GM18526 (cell line): ENCODE results near the gene BACH2.

Experiments used
- POLR2A ChIP-seq: IDR thresholded peaks from 3 replicates; pipeline ENCODE4 v1.6.1; 2011; ENCODE audit not compliant: insufficient read length; ENCODE audit errors: extremely low read depth

The BACH2 gene

DNA sequence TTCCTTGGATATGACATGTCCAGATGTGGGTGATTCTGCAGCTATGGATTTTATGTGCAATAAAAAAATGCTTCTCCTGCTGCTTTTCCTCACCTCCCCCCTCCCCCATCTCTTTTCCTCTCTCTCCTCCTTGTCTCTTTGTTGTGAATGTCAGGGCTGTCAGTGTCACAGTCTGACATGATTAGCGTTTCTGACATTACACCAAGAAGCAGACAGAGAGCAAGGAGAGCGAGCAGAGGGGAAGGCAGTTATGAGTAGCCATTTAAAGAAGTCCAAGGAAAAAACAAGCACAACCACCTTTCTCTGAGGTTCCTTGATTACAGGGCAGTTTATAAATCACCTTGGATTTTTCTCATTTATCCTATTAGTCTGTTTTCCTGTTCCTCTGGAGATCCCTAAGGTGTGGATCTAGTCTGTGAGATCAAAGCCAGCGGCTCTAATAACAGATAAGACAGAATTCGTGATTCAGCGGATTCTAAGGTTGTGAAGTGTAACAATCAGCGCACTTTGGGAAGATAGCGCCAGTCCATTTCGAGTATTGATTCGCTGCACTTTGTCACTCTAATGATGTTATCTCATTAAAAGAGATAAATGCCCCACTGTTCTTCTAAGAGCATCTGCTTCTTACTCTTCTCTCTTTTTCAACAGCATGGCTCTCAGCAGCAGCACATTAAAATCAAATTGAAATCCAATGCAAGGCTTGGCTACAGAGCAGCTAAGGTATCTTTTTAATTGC, 101.4 kb downstream of the BACH2 start:
- no peak for TF ChIP-seq POLR2A

DNA sequence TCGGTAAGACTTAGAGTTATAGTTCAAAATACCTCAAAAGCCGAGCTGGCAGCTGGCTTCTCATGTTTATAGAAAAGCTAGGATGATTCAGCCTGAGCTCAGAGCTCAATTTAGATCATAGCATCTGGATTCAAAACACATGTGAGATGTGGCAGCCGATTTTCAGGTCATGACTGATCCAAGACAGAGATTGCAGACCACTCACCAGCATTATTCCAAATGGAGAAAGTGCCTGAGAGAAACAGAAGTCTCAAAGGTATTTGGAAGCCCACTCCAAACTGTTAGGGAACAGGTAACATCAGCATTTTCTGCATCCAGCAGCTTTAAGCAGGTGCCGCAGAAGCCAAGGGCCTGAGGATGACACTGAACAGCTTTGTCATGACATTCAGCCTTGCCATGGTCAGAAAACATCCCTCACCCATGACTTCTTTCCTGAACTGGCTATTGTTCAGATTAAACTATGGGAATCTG, 102.2 kb downstream of the BACH2 start:
- no peak for TF ChIP-seq POLR2A

DNA sequence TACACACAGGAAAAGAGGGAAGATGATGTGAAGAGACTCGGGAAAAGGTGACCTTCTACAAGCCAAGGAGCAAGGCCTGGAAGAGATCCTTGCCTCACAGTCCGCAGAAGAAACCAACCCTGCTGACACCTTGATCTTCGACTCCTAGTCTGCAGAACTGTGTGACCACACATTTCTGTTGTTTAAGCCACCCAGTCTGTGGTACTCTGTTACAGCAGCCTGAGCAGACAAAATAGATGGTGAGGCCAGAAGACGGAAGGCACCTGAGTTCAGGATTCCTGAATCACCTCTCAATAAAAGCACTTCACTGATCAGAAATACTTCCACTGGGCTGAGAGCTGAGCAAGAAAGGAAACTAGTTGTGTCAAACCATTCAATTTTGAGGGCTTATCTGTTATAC, 103.3 kb downstream of the BACH2 start:
- no peak for TF ChIP-seq POLR2A

DNA sequence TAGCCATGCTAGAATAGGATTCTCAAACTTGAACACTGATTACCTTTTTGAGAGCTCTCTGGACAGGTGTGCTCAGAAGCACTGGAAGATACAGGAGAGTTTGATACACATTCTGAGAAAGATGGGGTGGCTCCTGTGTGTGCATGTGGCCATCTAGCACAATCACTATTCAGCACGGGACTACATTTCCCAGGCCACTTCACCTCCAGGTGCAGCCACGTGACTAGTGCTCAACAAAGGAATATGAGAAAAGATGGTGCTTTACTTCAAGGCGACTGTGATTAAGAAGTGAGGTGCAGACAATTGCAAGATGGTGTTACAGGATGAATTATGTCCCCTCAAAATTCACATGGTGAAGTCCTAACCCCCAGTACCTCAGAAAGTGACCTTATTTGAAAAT, 103.8 kb downstream of the BACH2 start:
- TF ChIP-seq POLR2A, result no peak

DNA sequence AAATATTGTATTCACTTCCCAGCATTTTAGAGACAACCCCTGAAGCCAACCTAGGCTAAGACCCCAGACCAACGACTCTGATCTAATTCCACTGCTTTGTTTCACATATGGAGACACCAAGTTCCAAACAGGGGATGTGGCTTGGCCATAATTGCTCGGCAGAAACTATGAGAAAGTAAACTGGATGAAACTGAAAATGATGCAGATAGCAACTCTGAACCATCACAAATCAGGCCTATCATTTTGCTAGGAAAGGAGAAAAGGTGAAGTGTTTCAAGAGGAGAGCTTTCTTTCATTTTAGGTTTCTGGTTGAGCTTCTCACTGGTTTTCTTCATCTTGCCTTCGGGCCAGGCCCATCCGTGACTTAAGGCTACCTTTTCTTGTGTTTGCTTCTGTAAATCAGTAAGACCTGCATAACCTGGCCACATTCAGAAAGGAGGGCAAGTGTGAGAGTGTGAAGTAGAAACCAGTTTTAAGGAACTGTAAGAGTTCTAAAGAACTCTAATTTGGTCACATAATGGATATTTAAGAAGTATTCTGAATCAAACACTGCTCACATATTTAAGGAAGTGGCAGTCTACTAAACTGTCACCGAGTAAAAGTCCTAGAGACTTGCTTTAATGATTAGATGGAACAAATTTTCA, 105.8 kb downstream of the BACH2 start:
- no peak for TF ChIP-seq POLR2A

DNA sequence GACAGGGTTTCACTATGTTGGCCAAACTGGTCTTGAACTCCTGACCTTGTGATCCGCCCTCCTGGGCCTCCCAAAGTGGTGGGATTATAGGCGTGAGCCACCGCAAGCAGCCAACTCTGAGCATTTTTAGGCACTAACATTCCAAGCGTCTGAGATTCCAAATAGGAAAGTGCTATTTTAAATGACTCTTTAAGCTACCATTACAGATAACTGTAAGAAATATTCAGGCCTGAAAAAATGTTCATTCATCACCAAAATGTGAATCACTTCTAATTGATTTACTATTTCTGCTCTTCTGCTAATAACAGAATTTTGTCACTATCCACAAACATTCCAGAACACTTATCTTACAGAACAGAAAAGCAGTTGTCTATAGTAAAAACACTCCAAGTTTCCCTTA, 106.5 kb downstream of the BACH2 start:
- TF ChIP-seq POLR2A, result no peak

DNA sequence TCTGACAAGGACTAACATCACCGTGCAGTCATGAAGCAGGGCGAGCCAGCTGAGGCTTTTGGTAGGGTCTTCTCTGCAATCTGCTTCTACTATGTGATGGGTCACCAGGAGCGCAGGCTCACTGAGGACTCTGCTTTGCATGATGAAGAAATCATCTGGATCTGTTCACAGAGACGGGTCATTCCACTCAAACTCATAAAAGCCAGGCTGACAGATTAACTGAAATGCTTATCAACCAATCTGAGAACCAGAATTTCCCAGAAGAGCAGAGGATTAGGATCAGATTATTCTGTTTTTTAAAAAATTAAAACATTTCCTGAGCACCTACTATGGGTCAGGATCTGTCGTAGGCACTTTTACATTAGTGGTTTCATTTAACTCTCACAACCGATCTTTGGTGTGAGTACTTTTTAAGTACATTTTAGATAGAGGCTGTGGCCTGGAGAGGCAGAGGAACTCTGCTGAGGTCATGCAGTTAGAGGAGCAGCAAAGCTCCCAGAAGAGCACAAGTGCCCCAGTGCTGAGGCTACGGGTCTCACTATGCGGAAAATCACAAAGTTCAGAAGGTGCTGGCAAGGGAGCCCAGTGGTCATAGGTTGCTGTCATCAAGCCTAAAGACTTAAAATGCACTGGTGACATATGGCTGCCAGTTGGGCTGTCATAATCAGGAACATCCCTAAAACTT, 109.1 kb downstream of the BACH2 start:
- TF ChIP-seq POLR2A, result no peak

DNA sequence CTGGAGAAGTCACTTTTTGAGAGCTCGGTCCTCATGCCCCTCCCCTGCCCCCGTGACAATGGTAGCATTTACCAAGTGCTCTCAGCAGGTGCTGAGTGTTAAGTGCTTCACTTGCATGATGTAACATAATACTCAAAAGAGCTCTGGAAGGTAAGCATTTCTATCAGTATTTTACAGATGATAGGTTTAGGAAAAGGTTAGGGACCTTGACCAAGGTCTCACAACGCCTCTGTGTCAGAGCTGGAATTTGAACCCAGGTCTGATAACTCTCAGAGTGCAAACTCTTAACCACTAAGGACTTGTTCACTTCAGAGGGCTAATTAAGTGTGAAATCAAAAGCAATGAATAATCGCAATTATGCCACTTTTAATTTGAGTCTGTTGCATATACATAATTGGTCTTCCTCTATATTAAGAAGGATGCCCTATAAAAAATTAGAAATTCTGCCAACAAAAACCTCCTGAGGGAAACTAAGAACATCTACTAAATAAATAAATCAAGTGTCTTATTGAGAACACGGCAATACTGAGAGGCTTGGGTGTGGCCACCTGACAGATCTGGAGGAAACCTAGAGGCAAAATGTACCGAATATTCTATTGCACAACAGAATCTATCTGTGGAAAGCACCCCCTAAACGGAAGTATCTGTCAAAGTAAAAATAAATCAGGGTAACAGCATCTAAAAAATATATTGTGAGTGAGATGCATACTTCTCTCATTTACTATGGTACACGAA, 109.8 kb downstream of the BACH2 start:
- no peak for TF ChIP-seq POLR2A

DNA sequence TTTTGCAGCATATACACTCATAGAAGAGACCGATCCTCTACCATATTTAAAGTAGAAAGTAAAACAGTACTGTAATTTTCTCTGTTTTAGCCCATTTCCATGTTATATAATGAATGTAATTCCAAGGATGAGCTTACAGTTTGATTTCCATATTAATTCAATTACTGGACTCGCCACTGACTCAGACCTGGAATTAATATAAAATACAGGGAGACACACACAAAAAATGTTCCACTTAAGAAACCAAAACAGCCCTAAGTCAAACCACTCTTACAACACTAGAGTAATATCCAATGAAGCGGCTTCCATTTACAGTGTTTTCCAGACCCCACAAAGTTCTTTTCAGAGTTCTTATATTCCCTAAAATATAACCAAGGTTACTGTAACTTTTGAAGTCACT, 110.6 kb downstream of the BACH2 start:
- TF ChIP-seq POLR2A, result no peak

DNA sequence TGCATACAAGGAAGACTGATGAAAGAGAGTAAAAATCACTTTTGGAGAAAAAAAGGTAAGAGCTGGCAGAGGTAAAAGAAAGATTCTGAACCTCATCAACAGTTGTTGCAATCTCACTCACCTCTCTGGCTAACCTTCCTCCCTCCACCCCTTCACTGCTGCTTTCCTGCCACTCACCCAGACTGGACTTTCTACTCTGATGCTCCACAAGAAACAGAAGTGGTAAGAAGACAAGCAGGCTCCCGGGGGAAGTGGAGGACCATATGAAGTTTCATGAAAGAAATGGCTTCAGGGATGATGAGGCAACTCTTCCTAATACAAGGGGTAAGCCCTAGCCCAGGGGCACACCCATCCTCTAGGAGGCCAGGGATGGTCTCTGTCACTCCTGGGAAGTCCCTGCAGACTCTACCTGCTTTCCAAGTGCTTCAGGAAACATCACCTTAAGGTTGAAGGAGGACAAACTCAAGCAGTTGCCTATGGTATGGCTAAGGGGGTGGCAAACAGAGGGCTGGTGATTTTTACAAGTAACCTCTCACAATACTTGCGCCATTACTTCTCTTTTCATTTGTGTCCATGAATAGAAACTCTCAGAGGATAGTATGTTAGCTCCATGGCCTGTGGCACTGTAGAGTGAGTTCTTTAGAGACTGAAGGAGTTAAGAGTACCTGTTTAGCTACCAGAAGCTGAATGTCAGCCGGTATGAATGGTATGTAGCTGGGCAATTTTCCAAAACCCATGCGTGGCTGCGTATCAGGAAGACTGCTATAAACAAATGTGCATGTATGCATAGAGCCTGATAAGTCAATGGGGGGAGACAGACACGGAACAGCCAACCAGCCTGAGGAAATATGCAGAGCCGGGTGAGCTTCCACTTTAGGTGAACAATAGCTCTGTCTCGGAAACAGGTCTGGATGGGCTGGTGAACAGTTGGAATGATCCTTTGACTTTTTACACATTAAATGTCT, 112.0 kb downstream of the BACH2 start:
- no peak for TF ChIP-seq POLR2A

DNA sequence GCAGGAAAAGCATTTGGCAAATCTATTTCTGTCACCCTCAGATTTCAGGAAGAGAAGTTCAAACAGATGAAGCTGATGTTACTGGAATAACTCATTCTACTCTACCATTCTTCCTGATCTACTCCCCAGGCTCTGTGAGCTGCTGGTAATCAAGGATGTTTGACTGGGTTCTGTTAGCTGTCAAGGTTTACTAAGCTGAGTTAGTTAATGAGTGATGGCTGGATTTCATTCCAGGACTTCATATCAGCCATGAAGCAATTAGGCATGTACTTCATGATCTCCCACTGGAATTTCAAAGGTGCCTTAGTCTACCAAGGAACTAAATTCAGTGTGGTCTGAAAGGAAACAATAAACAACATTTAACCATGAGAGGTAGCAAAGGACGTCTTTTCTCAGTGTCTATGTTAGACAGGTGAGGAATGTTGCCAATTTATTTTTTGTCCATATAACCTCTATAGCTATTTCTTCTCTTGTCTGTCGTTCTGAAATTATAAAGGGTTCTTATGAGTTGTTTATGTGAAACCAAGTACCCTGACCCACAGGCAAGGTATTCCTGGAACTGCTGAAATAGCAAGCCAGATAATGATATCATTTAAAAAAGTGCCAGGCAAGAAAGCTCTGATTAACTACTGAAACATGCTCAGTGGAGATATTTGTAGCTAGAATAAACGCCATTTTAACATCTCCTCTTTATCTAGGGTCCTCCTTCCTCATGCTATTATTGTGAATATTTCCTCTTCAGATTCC, 112.9 kb downstream of the BACH2 start:
- TF ChIP-seq POLR2A, result no peak

DNA sequence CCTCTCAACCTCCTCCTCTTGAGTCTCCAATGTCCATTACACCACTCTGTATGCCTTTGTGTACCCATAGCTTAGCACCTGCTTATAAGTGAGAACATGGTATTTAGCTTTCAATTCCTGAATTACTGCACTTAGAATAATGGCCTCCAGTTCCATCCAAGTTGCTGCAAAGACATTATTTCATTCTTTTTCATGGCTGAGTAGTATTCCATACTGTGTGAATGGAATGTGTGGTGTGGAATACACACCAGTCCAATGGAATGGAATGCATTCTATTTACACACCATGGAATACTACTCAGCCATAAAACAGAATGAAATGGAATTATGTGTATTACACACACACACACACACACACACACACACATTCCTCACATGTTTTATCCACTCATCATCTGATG, 116.1 kb downstream of the BACH2 start:
- no peak for TF ChIP-seq POLR2A

DNA sequence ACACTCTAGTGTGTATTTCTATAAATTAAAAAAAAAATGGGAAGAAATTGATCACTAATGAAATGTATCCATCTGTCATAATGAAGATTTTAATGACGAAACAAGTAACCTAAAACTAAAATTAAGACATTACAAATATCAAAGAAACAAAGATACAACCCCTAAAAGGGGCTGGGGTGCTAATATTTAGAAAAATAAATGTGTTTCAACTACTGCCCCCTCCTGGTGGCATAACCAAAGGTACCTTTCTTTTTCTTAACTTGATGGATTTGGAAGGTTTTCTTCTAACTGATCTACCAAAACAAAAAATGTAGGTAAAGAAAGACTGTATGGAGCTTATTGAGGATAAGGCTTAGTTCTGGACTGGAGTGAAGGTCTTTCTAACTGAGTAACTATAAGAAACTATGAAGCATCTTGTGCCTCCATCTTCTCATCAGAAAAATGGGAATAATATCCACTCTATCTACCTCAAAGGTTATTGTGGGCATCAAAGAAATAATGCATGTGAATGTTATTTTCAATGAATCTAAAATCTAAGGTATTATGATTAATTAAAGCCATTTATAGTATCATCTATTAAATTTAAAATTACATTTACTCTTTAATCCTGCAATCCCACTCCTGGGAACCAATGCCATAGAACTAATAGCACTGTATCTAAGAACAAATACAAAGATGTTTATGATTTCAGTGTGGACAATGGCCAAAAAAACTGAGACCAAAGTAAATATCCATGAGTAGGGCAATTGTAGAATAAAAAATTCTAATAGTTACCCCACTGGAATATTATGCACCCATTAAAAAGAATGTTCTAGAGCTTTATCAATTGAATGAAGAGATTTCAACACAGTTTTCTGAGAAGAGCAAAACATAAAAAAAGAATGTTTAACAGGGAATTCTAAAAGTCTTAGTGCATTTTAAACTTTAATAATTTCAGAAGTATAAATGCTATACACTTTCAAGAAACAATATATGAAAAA, 117.2 kb downstream of the BACH2 start:
- no peak for TF ChIP-seq POLR2A

DNA sequence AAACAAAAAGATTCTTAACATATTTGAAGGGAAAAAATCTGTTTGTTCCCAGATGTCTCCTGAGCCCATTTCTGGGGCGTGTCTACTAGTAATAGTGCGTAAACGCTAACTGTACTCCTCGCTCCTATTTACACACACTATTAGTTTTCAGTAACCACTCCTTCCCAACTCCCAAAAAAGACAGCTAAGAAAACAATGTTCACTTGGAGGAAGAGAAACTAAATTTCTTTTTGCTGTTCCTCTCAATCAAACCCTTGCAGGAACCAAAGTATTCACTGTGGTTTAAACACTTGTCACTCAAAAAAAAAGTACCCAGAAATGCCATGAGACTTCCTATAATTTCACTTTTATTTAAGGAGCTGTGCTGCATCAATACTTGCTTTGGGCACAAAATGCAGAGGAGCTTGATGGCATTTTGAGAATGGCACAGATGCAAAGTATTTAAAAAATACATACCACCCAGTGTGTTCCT, 118.2 kb downstream of the BACH2 start:
- no peak for TF ChIP-seq POLR2A
